ENCODE results near the gene OR1F1. TPM values are rescaled to one million over a fixed set of nuclear protein-coding genes. Genes with fewer than 3 reads are reported as not detected.
"Not testable (repeated sequence)": the region's sequence is repeated elsewhere in the genome, so short reads cannot be mapped to it uniquely, and the experiment has no call there.

The OR1F1 gene
- total RNA-seq, 1 donor: 0.43 TPM

DNA sequence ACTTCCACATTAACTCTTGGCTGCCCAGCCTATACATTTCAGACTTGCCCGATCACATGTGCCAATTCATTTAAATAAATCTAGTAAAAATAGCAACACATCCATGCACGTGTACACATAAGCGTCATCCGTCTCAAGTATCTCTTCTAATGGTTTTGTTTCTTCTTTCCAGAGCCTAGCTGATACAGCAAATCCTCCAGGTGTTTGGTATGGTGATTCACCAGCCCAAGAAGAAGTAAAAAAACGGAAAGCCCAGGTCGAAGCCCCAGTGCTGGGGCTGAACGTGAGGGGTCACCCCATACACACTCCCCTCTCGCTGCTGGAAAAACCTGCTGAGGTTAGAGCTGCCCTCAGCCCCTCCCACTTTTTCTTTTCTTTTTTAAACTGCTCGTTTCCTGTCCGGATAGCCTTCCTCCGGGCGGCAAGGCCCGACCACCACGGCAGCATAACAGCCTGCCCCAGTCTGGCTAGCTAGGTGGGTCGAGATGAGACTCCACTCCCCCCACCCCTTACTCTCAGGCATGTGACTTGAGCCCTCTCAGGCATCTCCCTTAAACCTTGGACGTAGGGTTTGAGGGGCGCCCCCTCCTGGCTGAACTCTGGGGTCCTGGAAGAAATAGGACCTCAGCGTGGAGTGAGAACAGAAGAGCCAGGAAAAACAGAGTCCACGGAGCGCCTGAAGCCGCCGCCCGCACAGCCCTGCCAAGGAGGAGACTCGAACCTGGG lies 13.9 kb upstream of the OR1F1 start:
- no peak for DNase-seq (ENCODE audit: low read depth)
- H3K4me3 ChIP-seq (ENCODE audit: low read depth, low read length): peak overlapping the region; percentile 44
- TF ChIP-seq, protein P1, sequence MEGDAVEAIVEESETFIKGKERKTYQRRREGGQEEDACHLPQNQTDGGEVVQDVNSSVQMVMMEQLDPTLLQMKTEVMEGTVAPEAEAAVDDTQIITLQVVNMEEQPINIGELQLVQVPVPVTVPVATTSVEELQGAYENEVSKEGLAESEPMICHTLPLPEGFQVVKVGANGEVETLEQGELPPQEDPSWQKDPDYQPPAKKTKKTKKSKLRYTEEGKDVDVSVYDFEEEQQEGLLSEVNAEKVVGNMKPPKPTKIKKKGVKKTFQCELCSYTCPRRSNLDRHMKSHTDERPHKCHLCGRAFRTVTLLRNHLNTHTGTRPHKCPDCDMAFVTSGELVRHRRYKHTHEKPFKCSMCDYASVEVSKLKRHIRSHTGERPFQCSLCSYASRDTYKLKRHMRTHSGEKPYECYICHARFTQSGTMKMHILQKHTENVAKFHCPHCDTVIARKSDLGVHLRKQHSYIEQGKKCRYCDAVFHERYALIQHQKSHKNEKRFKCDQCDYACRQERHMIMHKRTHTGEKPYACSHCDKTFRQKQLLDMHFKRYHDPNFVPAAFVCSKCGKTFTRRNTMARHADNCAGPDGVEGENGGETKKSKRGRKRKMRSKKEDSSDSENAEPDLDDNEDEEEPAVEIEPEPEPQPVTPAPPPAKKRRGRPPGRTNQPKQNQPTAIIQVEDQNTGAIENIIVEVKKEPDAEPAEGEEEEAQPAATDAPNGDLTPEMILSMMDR (IDR thresholded peaks at IDR 0.05; ENCODE audit: insufficient read depth, low read depth, low read length): peak; percentile 45

- peak overlapping the region; percentile 9 for H3K4me3 ChIP-seq (ENCODE audit: low read depth, low read length)
Measured at GRCh38 chr16:3174618-3175148, 13.3 kb upstream of the OR1F1 start.

DNA sequence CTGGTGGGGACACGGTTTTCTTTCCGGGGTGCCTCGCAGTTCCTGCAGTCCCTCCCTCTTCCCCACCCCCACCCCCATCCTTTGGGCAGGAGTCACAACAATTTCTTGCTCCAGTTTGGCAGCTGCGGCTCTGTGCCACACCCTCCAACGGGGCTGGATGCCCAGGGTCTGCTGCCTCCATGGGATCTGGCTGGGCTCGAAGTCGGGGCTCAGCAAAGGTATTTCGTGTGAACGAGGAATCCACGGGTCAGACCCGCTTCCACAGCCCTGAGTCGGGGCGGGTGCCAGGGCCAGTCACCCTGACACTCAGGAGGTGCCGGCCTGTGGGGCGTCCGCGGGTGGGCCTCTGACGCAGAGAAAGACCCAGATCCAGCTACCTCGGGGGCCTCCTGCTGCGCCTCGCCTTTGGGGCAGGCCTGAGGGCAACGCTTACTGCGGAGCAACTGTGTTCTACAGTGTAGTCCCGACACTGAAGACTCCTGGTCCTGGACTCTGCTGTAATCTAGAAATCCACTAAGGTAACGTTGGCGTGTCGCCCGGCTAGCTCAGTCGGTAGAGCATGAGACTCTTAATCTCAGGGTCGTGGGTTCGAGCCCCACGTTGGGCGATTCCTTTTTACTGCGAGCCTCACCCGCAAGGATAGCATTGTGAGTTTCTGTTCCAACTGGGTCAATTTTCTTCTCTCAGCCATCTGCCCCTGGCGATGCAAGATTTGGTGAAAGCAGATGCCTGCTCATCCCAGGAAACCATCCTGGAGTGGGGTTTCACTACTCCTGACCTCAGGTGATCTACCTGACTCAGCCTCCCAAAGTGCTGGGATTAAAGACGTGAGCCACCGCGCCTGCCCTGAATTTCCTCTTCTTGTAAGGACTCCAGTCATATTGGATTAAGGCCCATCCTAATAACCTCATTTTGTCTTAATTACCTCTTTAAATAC lies 12.6 kb upstream of the OR1F1 start:
- no peak for DNase-seq (ENCODE audit: low read depth)
- H3K4me3 ChIP-seq (ENCODE audit: low read depth, low read length): peak overlapping the region; percentile 35
- TF ChIP-seq, protein P1 (IDR thresholded peaks at IDR 0.05; ENCODE audit: insufficient read depth, low read depth, low read length): no peak

More at GRCh38 chr16:3174618-3175148, 13.3 kb upstream of the OR1F1 start:
- no peak for DNase-seq (ENCODE audit: low read depth)
- TF ChIP-seq, protein P1 (IDR thresholded peaks at IDR 0.05; ENCODE audit: insufficient read depth, low read depth, low read length): no peak

GRCh38 chr16:3179651-3180050 lies 8.4 kb upstream of the OR1F1 start:
- H3K4me3 ChIP-seq (ENCODE audit: low read depth, low read length): no peak overlapping the region
- TF ChIP-seq, protein P1 (IDR thresholded peaks at IDR 0.05; ENCODE audit: insufficient read depth, low read depth, low read length): no peak
- DNase-seq (ENCODE audit: low read depth): no peak

- DNase-seq (ENCODE audit: low read depth): no peak
- TF ChIP-seq, protein P1 (IDR thresholded peaks at IDR 0.05; ENCODE audit: insufficient read depth, low read depth, low read length): no peak
- H3K4me3 ChIP-seq (ENCODE audit: low read depth, low read length): no peak overlapping the region
Measured at GRCh38 chr16:3180445-3180878, 7.5 kb upstream of the OR1F1 start.

DNA sequence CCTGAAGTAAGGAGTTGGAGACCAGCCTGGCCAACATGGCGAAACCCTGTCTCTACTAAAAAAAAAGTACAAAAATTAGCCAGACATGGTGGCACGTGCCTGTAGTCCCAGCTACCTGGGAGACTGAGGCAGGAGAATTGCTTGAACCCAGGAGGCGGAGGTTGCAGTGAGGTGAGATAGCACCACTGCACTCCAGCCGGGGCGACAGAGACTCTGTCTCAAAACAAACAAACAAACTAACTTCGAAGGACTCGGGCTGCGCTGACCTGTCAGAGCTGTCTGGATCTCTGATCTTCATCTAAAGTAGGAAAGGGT lies 5.8 kb upstream of the OR1F1 start:
- not testable (repeated sequence) for DNase-seq (ENCODE audit: low read depth)
- H3K4me3 ChIP-seq (ENCODE audit: low read depth, low read length): peak overlapping the region; percentile 64
